HEK293 (cell line): ENCODE measurements around the gene TNS3.

Experiments
- KLF1 ChIP-seq: fragments of 450-650 bp; formaldehyde crosslinking; IDR thresholded peaks from 2 replicates; pipeline ENCODE4 v1.5.1; 2016; ENCODE audit warnings: missing biosample characterization, missing genetic modification characterization
- ZBTB21 ChIP-seq: fragments of 450-650 bp; formaldehyde crosslinking; IDR thresholded peaks from 2 replicates; pipeline ENCODE4 v1.5.1; 2017; ENCODE audit warnings: missing biosample characterization, missing genetic modification characterization
- ZNF132 ChIP-seq: fragments of 450-650 bp; formaldehyde crosslinking; IDR thresholded peaks from 2 replicates; pipeline ENCODE4 v1.5.1; 2017; ENCODE audit warnings: missing biosample characterization, missing genetic modification characterization, borderline replicate concordance
- ZNF138 ChIP-seq: fragments of 450-650 bp; formaldehyde crosslinking; IDR thresholded peaks from 2 replicates; pipeline ENCODE4 v1.5.1; 2016; ENCODE audit warnings: missing biosample characterization, missing genetic modification characterization, borderline replicate concordance
- ZNF146 ChIP-seq: fragments of 450-650 bp; formaldehyde crosslinking; IDR thresholded peaks from 2 replicates; pipeline ENCODE4 v1.5.1; 2016; ENCODE audit warnings: missing biosample characterization, missing genetic modification characterization
- ZNF274 ChIP-seq, 2 experiments: fragments of 200-500 bp in 1 of 2; fragments of 450-650 bp in 1 of 2; sonication (Bioruptor generic) in 1 of 2; formaldehyde crosslinking in 1 of 2; IDR thresholded peaks; 2 replicates each; pipeline versions ENCODE4 v1.5.1 to v1.6.1; 2014 to 2016; ENCODE audit warnings: borderline replicate concordance in 1 of 2, inconsistent platforms in 1 of 2, low read length in 1 of 2, missing biosample characterization in 1 of 2, missing genetic modification characterization in 1 of 2
- ZNF629 ChIP-seq: fragments of 450-650 bp; formaldehyde crosslinking; IDR thresholded peaks from 2 replicates; pipeline ENCODE4 v1.5.1; 2017; ENCODE audit warnings: missing biosample characterization, missing genetic modification characterization
- TF ChIP-seq, protein P1 (sequence below): fragments of 450-650 bp; formaldehyde crosslinking; IDR thresholded peaks from 2 replicates; pipeline ENCODE4 v1.5.1; 2016; ENCODE audit warnings: missing biosample characterization, missing genetic modification characterization
- TF ChIP-seq, protein P2 (sequence below): fragments of 450-650 bp; formaldehyde crosslinking; IDR thresholded peaks from 2 replicates; pipeline ENCODE4 v1.5.1; 2016; ENCODE audit warnings: missing biosample characterization, missing genetic modification characterization

DNA sequence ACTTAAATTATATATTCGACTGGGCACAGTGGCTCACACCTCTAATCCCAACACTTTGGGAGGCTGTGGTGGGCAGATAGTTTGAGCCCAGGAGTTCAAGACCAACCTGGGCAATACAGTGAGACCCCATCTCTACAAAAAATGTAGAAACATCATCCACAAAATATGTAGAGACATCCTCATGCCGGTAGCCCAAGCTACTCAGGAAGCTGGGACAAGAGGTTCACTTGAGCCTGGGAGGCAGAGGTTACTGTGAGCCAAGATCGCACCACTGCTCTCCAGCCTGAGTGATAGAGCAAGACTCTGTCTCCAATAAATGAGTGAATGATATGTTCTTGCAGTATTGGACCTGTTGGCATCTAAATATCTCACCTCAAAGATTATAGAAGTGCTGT, 22.6 kb upstream of the TNS3 start:
- TF ChIP-seq, protein P1, sequence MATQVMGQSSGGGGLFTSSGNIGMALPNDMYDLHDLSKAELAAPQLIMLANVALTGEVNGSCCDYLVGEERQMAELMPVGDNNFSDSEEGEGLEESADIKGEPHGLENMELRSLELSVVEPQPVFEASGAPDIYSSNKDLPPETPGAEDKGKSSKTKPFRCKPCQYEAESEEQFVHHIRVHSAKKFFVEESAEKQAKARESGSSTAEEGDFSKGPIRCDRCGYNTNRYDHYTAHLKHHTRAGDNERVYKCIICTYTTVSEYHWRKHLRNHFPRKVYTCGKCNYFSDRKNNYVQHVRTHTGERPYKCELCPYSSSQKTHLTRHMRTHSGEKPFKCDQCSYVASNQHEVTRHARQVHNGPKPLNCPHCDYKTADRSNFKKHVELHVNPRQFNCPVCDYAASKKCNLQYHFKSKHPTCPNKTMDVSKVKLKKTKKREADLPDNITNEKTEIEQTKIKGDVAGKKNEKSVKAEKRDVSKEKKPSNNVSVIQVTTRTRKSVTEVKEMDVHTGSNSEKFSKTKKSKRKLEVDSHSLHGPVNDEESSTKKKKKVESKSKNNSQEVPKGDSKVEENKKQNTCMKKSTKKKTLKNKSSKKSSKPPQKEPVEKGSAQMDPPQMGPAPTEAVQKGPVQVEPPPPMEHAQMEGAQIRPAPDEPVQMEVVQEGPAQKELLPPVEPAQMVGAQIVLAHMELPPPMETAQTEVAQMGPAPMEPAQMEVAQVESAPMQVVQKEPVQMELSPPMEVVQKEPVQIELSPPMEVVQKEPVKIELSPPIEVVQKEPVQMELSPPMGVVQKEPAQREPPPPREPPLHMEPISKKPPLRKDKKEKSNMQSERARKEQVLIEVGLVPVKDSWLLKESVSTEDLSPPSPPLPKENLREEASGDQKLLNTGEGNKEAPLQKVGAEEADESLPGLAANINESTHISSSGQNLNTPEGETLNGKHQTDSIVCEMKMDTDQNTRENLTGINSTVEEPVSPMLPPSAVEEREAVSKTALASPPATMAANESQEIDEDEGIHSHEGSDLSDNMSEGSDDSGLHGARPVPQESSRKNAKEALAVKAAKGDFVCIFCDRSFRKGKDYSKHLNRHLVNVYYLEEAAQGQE (tag by site-specific recombination) = no peak
- TF ChIP-seq, protein P2, sequence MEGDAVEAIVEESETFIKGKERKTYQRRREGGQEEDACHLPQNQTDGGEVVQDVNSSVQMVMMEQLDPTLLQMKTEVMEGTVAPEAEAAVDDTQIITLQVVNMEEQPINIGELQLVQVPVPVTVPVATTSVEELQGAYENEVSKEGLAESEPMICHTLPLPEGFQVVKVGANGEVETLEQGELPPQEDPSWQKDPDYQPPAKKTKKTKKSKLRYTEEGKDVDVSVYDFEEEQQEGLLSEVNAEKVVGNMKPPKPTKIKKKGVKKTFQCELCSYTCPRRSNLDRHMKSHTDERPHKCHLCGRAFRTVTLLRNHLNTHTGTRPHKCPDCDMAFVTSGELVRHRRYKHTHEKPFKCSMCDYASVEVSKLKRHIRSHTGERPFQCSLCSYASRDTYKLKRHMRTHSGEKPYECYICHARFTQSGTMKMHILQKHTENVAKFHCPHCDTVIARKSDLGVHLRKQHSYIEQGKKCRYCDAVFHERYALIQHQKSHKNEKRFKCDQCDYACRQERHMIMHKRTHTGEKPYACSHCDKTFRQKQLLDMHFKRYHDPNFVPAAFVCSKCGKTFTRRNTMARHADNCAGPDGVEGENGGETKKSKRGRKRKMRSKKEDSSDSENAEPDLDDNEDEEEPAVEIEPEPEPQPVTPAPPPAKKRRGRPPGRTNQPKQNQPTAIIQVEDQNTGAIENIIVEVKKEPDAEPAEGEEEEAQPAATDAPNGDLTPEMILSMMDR (tag by site-specific recombination) = no peak
- TF ChIP-seq ZNF146 (tag by site-specific recombination) (no peak), ZNF629 (tag by site-specific recombination) (no peak), KLF1 (no peak), ZNF138 (tag by site-specific recombination) (no peak), ZNF132 (tag by site-specific recombination) (no peak), ZBTB21 (tag by site-specific recombination) (no peak), ZNF274 (IDR thresholded peaks at IDR 0.05; ENCODE audit: low read length) (no peak), ZNF274 (tag by site-specific recombination; IDR thresholded peaks at IDR 0.05; ENCODE audit: borderline replicate concordance) (no peak)
